Karpas-422 (cell line): Measurements from ENCODE around the gene ATXN7L3. TPM values are rescaled to one million over a fixed set of nuclear protein-coding genes. Genes with fewer than 3 reads are reported as not detected.
"Not testable (repeated sequence)": the region's sequence is repeated elsewhere in the genome, so short reads cannot be mapped to it uniquely, and the experiment has no call there.

Experiments used
- DNase-seq: peaks from one replicate; pipeline ENCODE4 v3.0.0-alpha.2; 2015
- H2AFZ ChIP-seq: fragments of 200-600 bp; sonication (generic); 2 replicates; pipeline ENCODE4 v1.6.1; 2014; ENCODE audit warnings: antibody characterized with exemption, low read length, mixed read lengths
- H3K27ac ChIP-seq: fragments of 200-600 bp; sonication (generic); 2 replicates; pipeline ENCODE4 v1.5.1; 2014; ENCODE audit warnings: mild to moderate bottlenecking, low read length, moderate library complexity
- H3K27me3 ChIP-seq: fragments of 200-600 bp; sonication (generic); 2 replicates; pipeline ENCODE4 v1.6.1; 2014; ENCODE audit warnings: low read length, mixed read lengths
- H3K36me3 ChIP-seq: fragments of 200-600 bp; sonication (generic); 2 replicates; pipeline ENCODE4 v1.6.1; 2014; ENCODE audit warnings: low read length, mixed read lengths; ENCODE audit not compliant: insufficient read depth
- H3K4me1 ChIP-seq: fragments of 200-600 bp; sonication (generic); 2 replicates; pipeline ENCODE4 v1.6.1; 2014; ENCODE audit warnings: mild to moderate bottlenecking, low read length, mixed read lengths
- H3K4me2 ChIP-seq: fragments of 200-600 bp; sonication (generic); 2 replicates; pipeline ENCODE4 v1.6.1; 2014; ENCODE audit warnings: low read length, low read depth, mild to moderate bottlenecking; ENCODE audit not compliant: poor library complexity, severe bottlenecking
- H3K4me3 ChIP-seq: fragments of 200-600 bp; sonication (generic); 2 replicates; pipeline ENCODE4 v1.5.1; 2014; ENCODE audit warnings: mild to moderate bottlenecking, antibody characterized with exemption, low read length, mixed read lengths
- H3K79me2 ChIP-seq: fragments of 200-600 bp; sonication (generic); 2 replicates; pipeline ENCODE4 v1.6.1; 2014; ENCODE audit warnings: mild to moderate bottlenecking, low read length, mixed read lengths
- H3K9ac ChIP-seq: fragments of 200-600 bp; sonication (generic); 2 replicates; pipeline ENCODE4 v1.6.0; 2014; ENCODE audit warnings: low read length
- H3K9me2 ChIP-seq: fragments of 200-600 bp; sonication (generic), shearing (Covaris generic); replicated peaks from 2 replicates; pipeline ENCODE4 v1.6.0; 2014; ENCODE audit warnings: mild to moderate bottlenecking, low read length, moderate library complexity; ENCODE audit not compliant: insufficient read depth
- H3K9me3 ChIP-seq: fragments of 300-700, 200-600 bp; sonication (generic); 2 replicates; pipeline ENCODE4 v1.6.1; 2014; ENCODE audit warnings: low read length, mixed read lengths
- H4K20me1 ChIP-seq: fragments of 200-600 bp; sonication (generic); 2 replicates; pipeline ENCODE4 v1.6.1; 2014; ENCODE audit warnings: mild to moderate bottlenecking, antibody characterized with exemption, low read length, low read depth; ENCODE audit not compliant: insufficient read depth
- small RNA-seq: library from RNA; depleted of rRNA; stranded (forward); fragments of <200 nt; gene quantifications from one replicate; pipeline ENCODE3, GENCODE V24; 2014
- total RNA-seq: library from RNA; depleted of rRNA; stranded (reverse); fragments of >200 nt; shearing (Covaris generic); gene quantifications from 2 replicates; pipeline ENCODE4 v1.2.3, GENCODE V29; 2014; ENCODE audit warnings: low replicate concordance; rRNA removed

The ATXN7L3 gene
- total RNA-seq, 1 experiment from 2014 or later, result 29.0 TPM

GRCh38 chr17:44146375-44147346 lies 53.0 kb downstream of the ATXN7L3 start:
- Histone ChIP-seq H4K20me1 (no peaks in the 10 kb centered on the region), H3K27me3 (no peaks in the 10 kb centered on the region), H3K9ac (no peak overlapping the region), H3K27ac (no peak overlapping the region), H3K9me3 (no peaks in the 10 kb centered on the region), H3K4me2 (no peak overlapping the region), H3K4me1 (peaks cover 6% of the 10 kb centered on the region), H3K9me2 (no peaks in the 10 kb centered on the region), H3K4me3 (no peak overlapping the region), H3K79me2 (peaks cover 44% of the 10 kb centered on the region), H3K36me3 (peaks cover 13% of the 10 kb centered on the region), H2AFZ (no peak overlapping the region)
- no peak for DNase-seq

GRCh38 chr17:44144966-44145739 lies 54.5 kb downstream of the ATXN7L3 start:
- no peaks in the 10 kb centered on the region for H4K20me1 ChIP-seq
- no peak for DNase-seq
- H3K27ac ChIP-seq, result no peak overlapping the region
- no peak overlapping the region for H3K9ac ChIP-seq
- H3K79me2 ChIP-seq, result peaks cover 31% of the 10 kb centered on the region
- peaks cover 11% of the 10 kb centered on the region for H3K4me1 ChIP-seq
- no peak overlapping the region for H3K4me3 ChIP-seq
- H3K9me2 ChIP-seq, result no peaks in the 10 kb centered on the region
- H3K27me3 ChIP-seq, result no peaks in the 10 kb centered on the region
- no peaks in the 10 kb centered on the region for H3K9me3 ChIP-seq
- H3K36me3 ChIP-seq, result peaks cover 9% of the 10 kb centered on the region
- no peak overlapping the region for H3K4me2 ChIP-seq
- no peak overlapping the region for H2AFZ ChIP-seq

- Histone ChIP-seq H3K4me1 (peaks cover 11% of the 10 kb centered on the region), H3K79me2 (peaks cover 23% of the 10 kb centered on the region)
- H3K27me3 ChIP-seq, H3K4me2 ChIP-seq, DNase-seq, H3K9me2 ChIP-seq, H4K20me1 ChIP-seq, H3K27ac ChIP-seq, H3K9ac ChIP-seq, H3K36me3 ChIP-seq, H3K9me3 ChIP-seq, H3K4me3 ChIP-seq, H2AFZ ChIP-seq: not testable (repeated sequence)
Measured at GRCh38 chr17:44143921-44144320, 55.8 kb downstream of the ATXN7L3 start.

Small RNAs within 50 kb of the gene (small RNA-seq; reads per million reads assigned to genes)
- not detected for gene MIR6782

Other genes starting within 250 kb of the ATXN7L3 start
- gene PYY, start 245.9 kb downstream of the ATXN7L3 start, total RNA-seq, result 0.51 TPM in 1 of 2 replicates, not detected in the other
- gene NAGS, start 195.3 kb downstream of the ATXN7L3 start, total RNA-seq, result 2.4 and 4.3 TPM in 2 replicates
- gene TMEM101, start 184.9 kb downstream of the ATXN7L3 start, total RNA-seq, result 26.6 and 42.4 TPM in 2 replicates
- gene LSM12, start 133.2 kb downstream of the ATXN7L3 start, total RNA-seq, result 43.9 and 73.1 TPM in 2 replicates
- 43.6 and 59.6 TPM in 2 replicates for gene G6PC3, start 129.1 kb downstream of the ATXN7L3 start, total RNA-seq
- 24.4 and 44.2 TPM in 2 replicates for gene HDAC5, start 76.2 kb downstream of the ATXN7L3 start, total RNA-seq
- gene HROB, start 58.0 kb downstream of the ATXN7L3 start, total RNA-seq, result 3.7 and 4.6 TPM in 2 replicates
- gene ASB16, start 29.2 kb downstream of the ATXN7L3 start, total RNA-seq, result not detected in 2 replicates
- 29.3 and 36.5 TPM in 2 replicates for gene TMUB2, start 12.9 kb downstream of the ATXN7L3 start, total RNA-seq
- gene UBTF, start 19.8 kb upstream of the ATXN7L3 start, total RNA-seq, result 57.8 and 150 TPM in 2 replicates
- gene SLC4A1, start 68.3 kb upstream of the ATXN7L3 start, total RNA-seq, result 0.14 and 0.19 TPM in 2 replicates
- 1.5 and 2.3 TPM in 2 replicates for gene RUNDC3A, start 108.7 kb upstream of the ATXN7L3 start, total RNA-seq
- gene SLC25A39, start 124.9 kb upstream of the ATXN7L3 start, total RNA-seq, result 78.7 and 163 TPM in 2 replicates
- 194 and 327 TPM in 2 replicates for gene GRN, start 145.4 kb upstream of the ATXN7L3 start, total RNA-seq
- 0.40 and 1.2 TPM in 2 replicates for gene FAM171A2, start 164.0 kb upstream of the ATXN7L3 start, total RNA-seq
- gene ITGA2B, start 189.8 kb upstream of the ATXN7L3 start, total RNA-seq, result 0.07 and 0.26 TPM in 2 replicates